Measurements from ENCODE around the gene RSPH1. TPM values are rescaled to one million over a fixed set of nuclear protein-coding genes. Genes with fewer than 3 reads are reported as not detected.

RSPH1 gene
- total RNA-seq, 1 donor from 2014 or later: 0.82 TPM

DNA sequence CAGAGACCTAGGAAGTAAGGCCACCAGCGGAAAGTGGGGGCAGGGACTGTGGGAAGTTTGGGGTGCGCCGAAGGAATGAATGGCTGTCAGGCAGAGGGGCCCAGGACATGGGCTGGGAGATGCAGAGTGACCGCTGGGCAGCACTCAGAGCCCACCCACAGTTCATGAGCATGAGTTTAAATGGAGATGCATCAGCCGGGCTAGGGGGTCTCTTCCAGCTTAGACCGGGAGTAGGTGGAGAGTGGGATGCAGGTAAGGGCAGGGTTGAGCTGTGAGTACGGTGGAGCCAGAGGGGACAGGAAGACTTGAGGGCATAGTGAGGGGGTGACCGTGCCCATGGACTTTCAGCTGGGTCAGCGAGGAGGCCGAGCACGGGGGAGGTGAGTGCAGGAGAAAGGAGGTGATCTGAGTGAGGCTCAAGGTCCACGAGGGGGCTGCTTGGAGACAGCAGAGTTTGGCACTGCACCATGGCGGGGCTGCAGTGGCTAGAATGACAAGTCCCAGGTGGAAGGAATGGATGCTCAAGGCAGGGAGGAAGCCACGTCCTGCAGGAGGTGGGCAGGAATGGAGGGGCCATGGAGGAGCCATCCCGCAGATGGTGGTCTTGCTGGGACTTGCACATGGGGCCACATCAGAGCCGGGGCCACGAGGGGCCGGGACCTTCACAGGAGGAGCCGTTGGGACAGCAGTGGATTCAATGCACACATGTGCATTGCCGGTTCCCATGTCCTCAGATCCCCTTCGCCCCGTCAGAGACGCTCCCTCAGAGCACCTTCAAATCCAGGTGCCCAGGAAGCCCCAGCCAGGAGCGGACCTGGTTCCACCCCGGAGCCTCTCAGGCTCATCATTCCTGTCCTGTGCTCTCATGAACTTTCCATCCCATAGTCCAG is 57.5 kb downstream of the RSPH1 start:
- H3K9me3 Mint-ChIP-seq (ENCODE audit: unreplicated experiment): no peaks in the 10 kb centered on the region
- peaks cover 18% of the 10 kb centered on the region for H3K27me3 Mint-ChIP-seq (ENCODE audit: unreplicated experiment)
- H3K27ac Mint-ChIP-seq (ENCODE audit: unreplicated experiment): no peak overlapping the region
- TF ChIP-seq, protein P1, sequence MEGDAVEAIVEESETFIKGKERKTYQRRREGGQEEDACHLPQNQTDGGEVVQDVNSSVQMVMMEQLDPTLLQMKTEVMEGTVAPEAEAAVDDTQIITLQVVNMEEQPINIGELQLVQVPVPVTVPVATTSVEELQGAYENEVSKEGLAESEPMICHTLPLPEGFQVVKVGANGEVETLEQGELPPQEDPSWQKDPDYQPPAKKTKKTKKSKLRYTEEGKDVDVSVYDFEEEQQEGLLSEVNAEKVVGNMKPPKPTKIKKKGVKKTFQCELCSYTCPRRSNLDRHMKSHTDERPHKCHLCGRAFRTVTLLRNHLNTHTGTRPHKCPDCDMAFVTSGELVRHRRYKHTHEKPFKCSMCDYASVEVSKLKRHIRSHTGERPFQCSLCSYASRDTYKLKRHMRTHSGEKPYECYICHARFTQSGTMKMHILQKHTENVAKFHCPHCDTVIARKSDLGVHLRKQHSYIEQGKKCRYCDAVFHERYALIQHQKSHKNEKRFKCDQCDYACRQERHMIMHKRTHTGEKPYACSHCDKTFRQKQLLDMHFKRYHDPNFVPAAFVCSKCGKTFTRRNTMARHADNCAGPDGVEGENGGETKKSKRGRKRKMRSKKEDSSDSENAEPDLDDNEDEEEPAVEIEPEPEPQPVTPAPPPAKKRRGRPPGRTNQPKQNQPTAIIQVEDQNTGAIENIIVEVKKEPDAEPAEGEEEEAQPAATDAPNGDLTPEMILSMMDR (IDR thresholded peaks at IDR 0.05; ENCODE audit: unreplicated experiment): no peak
- no peak overlapping the region for H3K4me3 Mint-ChIP-seq (ENCODE audit: unreplicated experiment)
- peaks cover 4% of the 10 kb centered on the region for H3K36me3 Mint-ChIP-seq (ENCODE audit: low read depth, unreplicated experiment)
- no peaks in the 10 kb centered on the region for H3K4me1 Mint-ChIP-seq (ENCODE audit: unreplicated experiment)
- DNase-seq (ENCODE audit: low spot score): no peak

DNA sequence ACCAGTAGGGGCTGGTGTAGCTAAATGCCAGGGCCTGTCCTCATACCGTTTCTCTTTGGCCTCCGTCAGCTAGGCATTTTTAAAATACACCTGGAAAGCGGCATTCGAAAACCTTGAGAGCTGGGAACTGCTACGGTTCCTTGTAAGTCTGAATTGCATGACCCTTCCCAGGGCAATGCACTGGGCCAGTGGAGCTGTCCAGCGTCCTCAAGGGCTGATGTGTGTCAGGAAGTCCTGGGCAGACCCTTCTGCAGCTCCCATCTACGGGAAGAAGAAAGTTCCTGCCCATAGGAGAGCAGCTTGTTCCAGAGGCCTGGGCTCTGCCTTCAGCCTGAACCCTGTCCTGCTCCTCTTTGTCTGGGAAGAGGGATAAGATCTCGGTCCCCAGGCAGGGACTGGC is 58.2 kb downstream of the RSPH1 start:
- DNase-seq (ENCODE audit: low spot score): peak; percentile 62
- H3K27ac Mint-ChIP-seq (ENCODE audit: unreplicated experiment): no peak overlapping the region
- peaks cover 15% of the 10 kb centered on the region for H3K27me3 Mint-ChIP-seq (ENCODE audit: unreplicated experiment)
- H3K36me3 Mint-ChIP-seq (ENCODE audit: low read depth, unreplicated experiment): peaks cover 4% of the 10 kb centered on the region
- no peak overlapping the region for H3K4me3 Mint-ChIP-seq (ENCODE audit: unreplicated experiment)
- no peaks in the 10 kb centered on the region for H3K9me3 Mint-ChIP-seq (ENCODE audit: unreplicated experiment)
- TF ChIP-seq, protein P1 (IDR thresholded peaks at IDR 0.05; ENCODE audit: unreplicated experiment): no peak
- H3K4me1 Mint-ChIP-seq (ENCODE audit: unreplicated experiment): no peaks in the 10 kb centered on the region

DNA sequence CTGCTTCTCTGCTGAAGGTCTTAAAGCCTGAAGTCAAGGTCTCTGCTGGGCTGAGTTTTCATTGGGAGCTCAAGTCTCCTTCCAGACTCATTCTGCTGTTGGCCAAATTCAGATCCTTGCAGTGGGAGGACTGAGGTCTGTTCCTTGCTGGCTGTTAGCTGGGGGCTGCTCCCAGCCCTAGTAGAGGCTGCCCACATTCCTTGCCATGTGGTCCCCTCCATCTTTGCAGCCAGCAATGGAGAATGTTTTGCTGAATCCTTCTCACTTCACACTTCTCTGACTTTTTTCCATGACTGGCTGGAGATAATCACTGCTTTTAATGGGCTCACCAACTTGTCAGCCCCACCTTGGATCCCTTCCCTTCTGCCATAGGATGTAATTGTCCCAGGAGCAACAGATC is 59.1 kb downstream of the RSPH1 start:
- no peaks in the 10 kb centered on the region for H3K9me3 Mint-ChIP-seq (ENCODE audit: unreplicated experiment)
- no peak for DNase-seq (ENCODE audit: low spot score)
- no peak overlapping the region for H3K4me3 Mint-ChIP-seq (ENCODE audit: unreplicated experiment)
- peaks cover 4% of the 10 kb centered on the region for H3K36me3 Mint-ChIP-seq (ENCODE audit: low read depth, unreplicated experiment)
- TF ChIP-seq, protein P1 (IDR thresholded peaks at IDR 0.05; ENCODE audit: unreplicated experiment): no peak
- H3K27me3 Mint-ChIP-seq (ENCODE audit: unreplicated experiment): peaks cover 15% of the 10 kb centered on the region
- H3K27ac Mint-ChIP-seq (ENCODE audit: unreplicated experiment): no peak overlapping the region
- no peaks in the 10 kb centered on the region for H3K4me1 Mint-ChIP-seq (ENCODE audit: unreplicated experiment)

DNA sequence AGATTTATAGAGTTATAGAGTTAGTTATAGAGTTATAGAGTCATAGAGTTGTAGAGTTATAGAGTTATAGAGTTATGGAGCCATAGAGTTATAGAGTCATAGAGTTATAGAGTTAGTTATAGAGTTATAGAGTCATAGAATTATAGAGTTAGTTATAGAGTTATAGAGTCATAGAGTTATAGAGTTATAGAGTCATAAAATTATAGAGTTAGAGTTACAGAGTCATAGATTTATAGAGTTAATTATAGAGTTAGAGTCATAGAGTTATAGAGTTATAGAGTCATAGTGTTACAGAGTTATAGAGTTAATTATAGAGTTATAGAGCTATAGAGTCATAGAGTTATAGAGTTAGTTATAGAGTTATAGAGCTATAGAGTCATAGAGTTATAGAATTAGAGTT is 60.2 kb downstream of the RSPH1 start:
- H3K4me1 Mint-ChIP-seq (ENCODE audit: unreplicated experiment): no peaks in the 10 kb centered on the region
- no peak for DNase-seq (ENCODE audit: low spot score)
- TF ChIP-seq, protein P1 (IDR thresholded peaks at IDR 0.05; ENCODE audit: unreplicated experiment): no peak
- peaks cover 15% of the 10 kb centered on the region for H3K27me3 Mint-ChIP-seq (ENCODE audit: unreplicated experiment)
- H3K9me3 Mint-ChIP-seq (ENCODE audit: unreplicated experiment): no peaks in the 10 kb centered on the region
- H3K27ac Mint-ChIP-seq (ENCODE audit: unreplicated experiment): no peak overlapping the region
- peaks cover 4% of the 10 kb centered on the region for H3K36me3 Mint-ChIP-seq (ENCODE audit: low read depth, unreplicated experiment)
- no peak overlapping the region for H3K4me3 Mint-ChIP-seq (ENCODE audit: unreplicated experiment)

DNA sequence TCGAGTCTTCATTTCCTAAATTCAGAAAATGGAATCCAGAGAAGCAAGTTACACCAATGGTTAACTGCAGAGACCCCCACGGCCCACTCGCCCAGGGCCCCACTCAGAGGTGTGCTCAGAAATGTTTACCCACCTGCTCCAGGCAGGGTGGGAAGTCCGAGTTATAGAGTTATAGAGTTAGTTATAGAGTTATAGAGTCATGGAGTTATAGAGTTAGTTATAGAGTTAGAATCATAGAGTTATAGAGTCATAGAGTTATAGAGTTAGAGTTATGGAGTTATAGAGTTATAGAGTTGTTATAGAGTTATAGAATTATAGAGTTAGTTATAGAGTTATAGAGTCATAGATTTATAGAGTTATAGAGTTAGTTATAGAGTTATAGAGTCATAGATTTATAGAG is 60.6 kb downstream of the RSPH1 start:
- Mint-ChIP-seq H3K4me3 (ENCODE audit: unreplicated experiment) (no peak overlapping the region), H3K4me1 (ENCODE audit: unreplicated experiment) (no peaks in the 10 kb centered on the region), H3K27me3 (ENCODE audit: unreplicated experiment) (peaks cover 15% of the 10 kb centered on the region), H3K36me3 (ENCODE audit: low read depth, unreplicated experiment) (peaks cover 4% of the 10 kb centered on the region), H3K9me3 (ENCODE audit: unreplicated experiment) (no peaks in the 10 kb centered on the region), H3K27ac (ENCODE audit: unreplicated experiment) (no peak overlapping the region)
- TF ChIP-seq, protein P1 (IDR thresholded peaks at IDR 0.05; ENCODE audit: unreplicated experiment): no peak
- DNase-seq (ENCODE audit: low spot score): no peak
